ENCODE measurements around the gene SERGEF. TPM values are rescaled to one million over a fixed set of nuclear protein-coding genes. Genes with fewer than 3 reads are reported as not detected.

SERGEF gene
- total and polyA plus RNA-seq, 2 experiments from 2014 or later: 29.8 to 64.0 TPM

DNA sequence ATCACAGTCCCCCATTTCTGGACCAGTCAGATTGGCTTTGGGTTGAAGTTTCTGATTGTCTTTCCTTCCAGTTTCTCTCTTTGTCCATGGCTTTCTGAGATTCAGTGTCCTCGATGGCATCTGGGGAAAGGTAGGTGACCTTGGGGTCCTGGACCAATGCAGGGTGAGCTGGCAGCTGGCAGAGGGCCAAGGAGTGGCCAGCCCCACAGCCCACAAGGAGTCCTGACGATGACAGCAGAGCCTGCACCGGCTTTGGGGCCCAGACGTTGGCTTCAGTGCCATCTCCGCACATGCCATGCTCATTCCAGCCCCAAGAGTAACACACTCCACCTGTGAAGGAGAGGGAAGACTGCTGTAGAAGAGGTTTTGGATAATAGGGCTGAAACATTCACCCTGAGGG is 224.8 kb downstream of the SERGEF start:
- H3K27me3 ChIP-seq: no peaks in the 10 kb centered on the region

DNA sequence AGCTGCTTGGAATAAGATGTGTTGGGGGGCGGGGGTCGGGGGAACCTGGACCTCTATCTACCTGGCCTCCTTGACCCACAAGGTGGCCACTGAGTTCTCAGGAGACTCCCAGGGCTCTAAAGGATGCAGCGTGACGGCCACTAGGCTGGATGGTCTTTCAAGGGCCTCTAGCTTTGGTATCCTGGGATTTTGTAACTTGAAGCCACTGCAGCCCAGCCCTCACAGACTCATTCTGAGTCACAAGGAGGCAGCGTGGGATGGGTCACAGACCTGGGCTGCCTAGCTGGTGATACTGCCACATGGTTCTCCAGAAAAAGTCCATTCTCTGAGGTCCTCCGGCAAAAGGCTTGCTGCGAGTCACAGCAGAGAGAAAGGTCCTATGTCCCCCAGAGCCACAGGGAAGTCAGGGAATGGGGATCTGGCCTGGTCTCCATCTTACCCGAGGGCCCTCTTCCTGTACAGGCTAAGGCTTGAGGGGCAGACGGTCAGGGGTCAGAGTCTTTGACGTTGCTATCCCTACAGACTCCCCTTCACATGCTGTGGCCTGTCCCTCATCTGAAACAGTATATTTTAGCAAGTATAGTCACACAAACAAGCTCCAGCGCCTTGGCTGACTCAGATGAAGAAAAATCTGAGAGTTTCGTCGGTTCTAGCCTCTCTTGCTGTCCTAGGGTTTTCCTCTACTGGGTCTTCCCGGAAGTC is 225.9 kb downstream of the SERGEF start:
- no peaks in the 10 kb centered on the region for H3K9me3 ChIP-seq (ENCODE audit: low read depth)
- TF ChIP-seq, protein P1, sequence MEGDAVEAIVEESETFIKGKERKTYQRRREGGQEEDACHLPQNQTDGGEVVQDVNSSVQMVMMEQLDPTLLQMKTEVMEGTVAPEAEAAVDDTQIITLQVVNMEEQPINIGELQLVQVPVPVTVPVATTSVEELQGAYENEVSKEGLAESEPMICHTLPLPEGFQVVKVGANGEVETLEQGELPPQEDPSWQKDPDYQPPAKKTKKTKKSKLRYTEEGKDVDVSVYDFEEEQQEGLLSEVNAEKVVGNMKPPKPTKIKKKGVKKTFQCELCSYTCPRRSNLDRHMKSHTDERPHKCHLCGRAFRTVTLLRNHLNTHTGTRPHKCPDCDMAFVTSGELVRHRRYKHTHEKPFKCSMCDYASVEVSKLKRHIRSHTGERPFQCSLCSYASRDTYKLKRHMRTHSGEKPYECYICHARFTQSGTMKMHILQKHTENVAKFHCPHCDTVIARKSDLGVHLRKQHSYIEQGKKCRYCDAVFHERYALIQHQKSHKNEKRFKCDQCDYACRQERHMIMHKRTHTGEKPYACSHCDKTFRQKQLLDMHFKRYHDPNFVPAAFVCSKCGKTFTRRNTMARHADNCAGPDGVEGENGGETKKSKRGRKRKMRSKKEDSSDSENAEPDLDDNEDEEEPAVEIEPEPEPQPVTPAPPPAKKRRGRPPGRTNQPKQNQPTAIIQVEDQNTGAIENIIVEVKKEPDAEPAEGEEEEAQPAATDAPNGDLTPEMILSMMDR (IDR thresholded peaks at IDR 0.05; ENCODE audit: low read depth, low read length): no peak
- peak in 1 of 2 donors; percentile 15 for DNase-seq (ENCODE audit: low read depth in 1 of 2, low spot score in 1 of 2)
- no peaks in the 10 kb centered on the region for H3K27me3 ChIP-seq
- H3K36me3 ChIP-seq: no peaks in the 10 kb centered on the region
- no peaks in the 10 kb centered on the region for H3K4me1 ChIP-seq (ENCODE audit: low read depth)
- no peak overlapping the region for H3K4me3 ChIP-seq
- no peak overlapping the region for H3K27ac ChIP-seq

More for the DNA sequence above, 224.8 kb downstream of the SERGEF start:
- no peaks in the 10 kb centered on the region for H3K4me1 ChIP-seq (ENCODE audit: low read depth)
- DNase-seq (ENCODE audit: low read depth in 1 of 2, low spot score in 1 of 2): no peak
- TF ChIP-seq, protein P1 (IDR thresholded peaks at IDR 0.05; ENCODE audit: low read depth, low read length): no peak
- no peaks in the 10 kb centered on the region for H3K36me3 ChIP-seq
- no peak overlapping the region for H3K4me3 ChIP-seq
- no peak overlapping the region for H3K27ac ChIP-seq
- H3K9me3 ChIP-seq (ENCODE audit: low read depth): no peaks in the 10 kb centered on the region

DNA sequence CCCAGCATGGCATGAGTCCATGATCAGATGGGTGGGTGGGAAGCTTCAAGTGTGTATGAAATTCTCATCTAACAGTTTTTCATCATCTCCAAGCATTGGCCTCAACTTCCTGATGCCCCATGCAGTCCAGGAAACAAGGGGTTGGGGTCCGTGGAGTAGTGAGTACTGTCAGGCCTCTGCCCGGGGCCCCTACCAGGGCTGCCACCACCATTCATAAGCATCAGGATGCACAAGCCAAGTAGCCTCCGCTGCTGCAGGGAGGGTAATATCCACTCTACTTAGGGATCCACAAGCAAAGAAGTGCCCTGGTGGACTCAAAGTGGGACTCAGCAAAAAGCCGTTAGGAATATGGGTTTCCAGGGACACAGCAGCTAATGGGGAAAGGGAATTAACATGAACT is 229.0 kb downstream of the SERGEF start:
- H3K4me1 ChIP-seq (ENCODE audit: low read depth): no peaks in the 10 kb centered on the region
- no peaks in the 10 kb centered on the region for H3K9me3 ChIP-seq (ENCODE audit: low read depth)
- no peaks in the 10 kb centered on the region for H3K36me3 ChIP-seq

DNA sequence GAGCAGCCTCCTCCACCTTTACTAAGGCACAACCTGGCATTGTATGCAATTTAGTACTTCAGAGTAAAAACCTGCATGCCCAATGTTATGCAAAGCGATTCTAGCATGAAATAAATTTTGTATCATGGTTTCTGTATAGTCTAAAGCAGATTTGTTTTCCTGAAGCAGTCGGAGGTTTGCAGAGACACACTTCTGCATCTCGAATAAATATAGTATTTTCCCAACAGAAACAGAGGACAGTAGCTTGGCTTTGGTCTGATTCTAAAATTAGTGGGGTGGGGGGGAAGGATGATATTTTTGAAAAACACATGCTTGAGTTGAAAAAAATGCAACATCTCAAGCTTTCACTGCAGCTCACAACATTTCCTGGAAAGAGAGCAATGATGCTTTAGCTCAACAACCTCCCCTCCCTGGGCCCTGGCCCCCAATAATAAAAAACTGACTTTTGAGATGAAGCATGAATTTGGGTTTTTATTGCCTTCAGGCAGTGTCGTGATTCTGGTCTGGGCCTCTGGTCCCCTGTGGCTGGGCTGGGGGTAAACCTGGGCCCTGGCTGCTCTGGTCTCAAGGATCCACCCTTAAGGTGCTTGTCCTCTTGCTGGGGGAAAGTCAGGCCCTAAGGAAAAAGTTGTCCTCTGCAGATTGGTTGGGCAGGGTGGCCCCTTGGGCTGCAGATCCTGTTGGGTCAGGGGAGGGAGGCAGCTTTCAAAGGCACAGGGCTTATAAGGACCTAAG is 230.1 kb downstream of the SERGEF start:
- Histone ChIP-seq H3K36me3 (no peaks in the 10 kb centered on the region), H3K4me3 (no peak overlapping the region), H3K27ac (no peak overlapping the region), H3K4me1 (ENCODE audit: low read depth) (no peaks in the 10 kb centered on the region), H3K27me3 (no peaks in the 10 kb centered on the region), H3K9me3 (ENCODE audit: low read depth) (no peaks in the 10 kb centered on the region)
- TF ChIP-seq, protein P1 (IDR thresholded peaks at IDR 0.05; ENCODE audit: low read depth, low read length): no peak
- no peak for DNase-seq (ENCODE audit: low read depth in 1 of 2, low spot score in 1 of 2)

More for the DNA sequence above, 229.0 kb downstream of the SERGEF start:
- TF ChIP-seq, protein P1 (IDR thresholded peaks at IDR 0.05; ENCODE audit: low read depth, low read length): no peak
- Histone ChIP-seq H3K27me3 (no peaks in the 10 kb centered on the region), H3K27ac (no peak overlapping the region), H3K4me3 (no peak overlapping the region)
- no peak for DNase-seq (ENCODE audit: low read depth in 1 of 2, low spot score in 1 of 2)

DNA sequence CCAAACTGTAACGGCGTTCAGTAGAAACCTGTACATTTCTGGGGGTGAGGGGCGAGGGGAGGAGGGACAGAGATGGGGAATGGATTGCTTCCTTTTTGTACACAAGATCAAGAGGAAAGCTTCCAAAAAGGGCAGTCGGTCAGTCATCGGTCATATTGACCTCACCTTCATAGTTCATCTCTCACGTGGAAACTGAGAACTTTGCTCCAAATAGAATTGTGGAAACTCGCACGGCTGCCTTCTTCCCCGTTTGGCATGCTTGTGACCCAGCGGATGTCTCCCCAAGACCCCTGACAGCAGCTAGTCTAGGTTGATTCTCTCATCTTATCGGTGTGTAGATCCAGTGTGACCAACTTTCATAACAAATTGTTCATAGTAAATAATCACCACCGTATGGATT is 230.7 kb downstream of the SERGEF start:
- H3K4me3 ChIP-seq: no peak overlapping the region
- no peaks in the 10 kb centered on the region for H3K27me3 ChIP-seq
- H3K27ac ChIP-seq: no peak overlapping the region
- no peak for DNase-seq (ENCODE audit: low read depth in 1 of 2, low spot score in 1 of 2)
- no peaks in the 10 kb centered on the region for H3K9me3 ChIP-seq (ENCODE audit: low read depth)
- TF ChIP-seq, protein P1 (IDR thresholded peaks at IDR 0.05; ENCODE audit: low read depth, low read length): no peak
- H3K4me1 ChIP-seq (ENCODE audit: low read depth): no peaks in the 10 kb centered on the region
- H3K36me3 ChIP-seq: no peaks in the 10 kb centered on the region

Data from cardiac muscle cell (in vitro differentiated cells and primary cell).